Kidney epithelial cell (primary cell): ENCODE measurements around the gene COX6B1. TPM values are rescaled to one million over a fixed set of nuclear protein-coding genes. Genes with fewer than 3 reads are reported as not detected.
"Not testable (repeated sequence)": the region's sequence is repeated elsewhere in the genome, so short reads cannot be mapped to it uniquely, and the experiment has no call there.

Source experiments
- DNase-seq: peaks from one replicate; pipeline ENCODE4 v3.0.0-alpha.2; 2010; ENCODE audit warnings: low read depth
- H3K27me3 ChIP-seq: 2 replicates; pipeline ENCODE4 v1.6.0; 2011; ENCODE audit warnings: low read length; ENCODE audit not compliant: control insufficient read depth, insufficient read depth
- H3K36me3 ChIP-seq: 2 replicates; pipeline ENCODE4 v1.5.1; 2011; ENCODE audit warnings: low read length; ENCODE audit not compliant: control insufficient read depth, insufficient read depth
- H3K4me3 ChIP-seq: 2 replicates; pipeline ENCODE4 v1.5.1; 2011; ENCODE audit warnings: low read depth, mild to moderate bottlenecking, control low read depth, low read length
- total RNA-seq: library from RNA; depleted of rRNA; stranded (reverse); fragments of >200 nt; gene quantifications from 2 replicates; pipeline ENCODE4 v1.2.3, GENCODE V29; 2015
- TF ChIP-seq, protein P1 (sequence below): IDR thresholded peaks from 2 replicates; pipeline ENCODE4 v1.5.1; 2011; ENCODE audit warnings: mild to moderate bottlenecking, moderate library complexity, low read length, control low read depth, inconsistent platforms; ENCODE audit not compliant: insufficient read depth, poor library complexity, severe bottlenecking

The COX6B1 gene
- total RNA-seq, 1 donor from 2014 or later, result 569 TPM

GRCh38 chr19:35673121-35673804 lies 25.1 kb downstream of the COX6B1 start:
- peak; percentile 28 for DNase-seq
- H3K27me3 ChIP-seq, result peaks cover 19% of the 10 kb centered on the region
- H3K36me3 ChIP-seq, result no peaks in the 10 kb centered on the region
- peak overlapping the region; percentile 23 for H3K4me3 ChIP-seq
- TF ChIP-seq, protein P1, sequence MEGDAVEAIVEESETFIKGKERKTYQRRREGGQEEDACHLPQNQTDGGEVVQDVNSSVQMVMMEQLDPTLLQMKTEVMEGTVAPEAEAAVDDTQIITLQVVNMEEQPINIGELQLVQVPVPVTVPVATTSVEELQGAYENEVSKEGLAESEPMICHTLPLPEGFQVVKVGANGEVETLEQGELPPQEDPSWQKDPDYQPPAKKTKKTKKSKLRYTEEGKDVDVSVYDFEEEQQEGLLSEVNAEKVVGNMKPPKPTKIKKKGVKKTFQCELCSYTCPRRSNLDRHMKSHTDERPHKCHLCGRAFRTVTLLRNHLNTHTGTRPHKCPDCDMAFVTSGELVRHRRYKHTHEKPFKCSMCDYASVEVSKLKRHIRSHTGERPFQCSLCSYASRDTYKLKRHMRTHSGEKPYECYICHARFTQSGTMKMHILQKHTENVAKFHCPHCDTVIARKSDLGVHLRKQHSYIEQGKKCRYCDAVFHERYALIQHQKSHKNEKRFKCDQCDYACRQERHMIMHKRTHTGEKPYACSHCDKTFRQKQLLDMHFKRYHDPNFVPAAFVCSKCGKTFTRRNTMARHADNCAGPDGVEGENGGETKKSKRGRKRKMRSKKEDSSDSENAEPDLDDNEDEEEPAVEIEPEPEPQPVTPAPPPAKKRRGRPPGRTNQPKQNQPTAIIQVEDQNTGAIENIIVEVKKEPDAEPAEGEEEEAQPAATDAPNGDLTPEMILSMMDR, result no peak

DNA sequence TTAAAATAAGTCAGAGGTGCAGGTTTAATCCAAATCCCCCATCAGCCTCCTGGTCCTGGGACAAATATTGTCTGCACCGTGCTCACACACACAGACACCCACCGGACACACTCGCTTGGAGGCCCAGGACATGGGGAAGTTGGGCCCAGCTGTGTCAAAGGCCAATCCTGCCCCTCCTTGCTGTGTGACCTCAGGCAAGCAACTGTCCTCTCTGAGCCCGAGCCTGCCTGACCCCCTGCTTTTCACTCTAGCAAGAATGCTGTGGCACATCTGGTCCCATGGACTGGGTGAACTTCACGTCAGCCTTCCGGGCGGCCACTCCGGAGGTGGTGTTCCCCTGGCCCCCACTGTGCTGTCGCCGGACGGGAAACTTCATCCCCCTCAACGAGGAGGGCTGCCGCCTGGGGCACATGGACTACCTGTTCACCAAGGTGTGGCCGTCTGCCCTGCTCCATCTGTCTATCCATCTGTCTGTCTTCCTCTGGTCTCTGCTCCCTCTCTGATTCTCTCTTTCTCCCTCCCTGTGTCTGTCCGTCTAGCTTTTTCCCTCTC lies 27.5 kb downstream of the COX6B1 start:
- Histone ChIP-seq H3K4me3 (no peak overlapping the region), H3K27me3 (peaks cover 12% of the 10 kb centered on the region), H3K36me3 (no peaks in the 10 kb centered on the region)
- TF ChIP-seq, protein P1, result no peak
- DNase-seq, result no peak

DNA sequence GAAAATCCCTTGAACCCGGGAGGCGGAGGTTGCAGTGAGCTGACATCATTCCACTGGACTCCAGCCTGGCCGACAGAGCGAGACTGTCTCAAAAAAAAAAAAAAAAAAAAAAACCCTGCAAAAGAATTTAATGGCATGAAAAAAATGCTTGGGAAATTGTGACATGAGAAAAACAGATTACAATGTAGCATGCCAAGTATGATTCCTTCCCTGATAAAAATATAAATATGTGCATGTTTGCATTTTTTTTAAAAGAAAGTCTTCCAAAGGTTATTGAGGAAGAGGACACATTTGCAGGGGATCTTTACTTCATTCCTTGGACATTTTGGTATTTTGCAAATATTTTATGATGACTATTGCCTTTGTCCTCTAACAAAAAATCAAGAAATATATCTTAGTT lies 41.7 kb downstream of the COX6B1 start:
- no peaks in the 10 kb centered on the region for H3K27me3 ChIP-seq
- TF ChIP-seq, protein P1, result no peak
- no peaks in the 10 kb centered on the region for H3K36me3 ChIP-seq
- H3K4me3 ChIP-seq, result no peak overlapping the region
- DNase-seq, result no peak

GRCh38 chr19:35691106-35691505 lies 43.0 kb downstream of the COX6B1 start:
- DNase-seq, H3K4me3 ChIP-seq, H3K27me3 ChIP-seq, H3K36me3 ChIP-seq: not testable (repeated sequence)

DNA sequence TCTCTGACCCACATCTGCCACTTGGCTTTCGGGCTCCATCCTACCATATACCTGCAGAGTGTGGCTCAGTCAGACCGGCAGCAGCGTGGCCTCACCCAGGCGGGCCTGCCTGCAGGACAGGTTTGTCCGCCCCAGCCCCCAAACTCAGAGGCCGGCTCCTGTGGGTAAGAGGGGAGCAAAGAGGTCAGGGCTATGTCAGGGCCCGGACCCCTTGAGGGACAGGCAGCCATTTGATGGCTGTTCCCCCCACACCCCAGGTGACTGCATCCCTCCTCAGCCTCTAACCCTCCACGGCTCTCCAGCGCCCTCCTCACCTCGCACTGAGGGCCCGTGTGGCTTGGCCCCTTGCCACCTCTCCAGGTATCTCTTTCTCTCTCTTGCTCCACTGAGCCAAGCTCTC lies 43.9 kb downstream of the COX6B1 start:
- no peaks in the 10 kb centered on the region for H3K27me3 ChIP-seq
- DNase-seq, result no peak
- TF ChIP-seq, protein P1, result no peak
- H3K4me3 ChIP-seq, result no peak overlapping the region
- H3K36me3 ChIP-seq, result no peaks in the 10 kb centered on the region

- no peaks in the 10 kb centered on the region for H3K36me3 ChIP-seq
- H3K4me3 ChIP-seq, result no peak overlapping the region
- H3K27me3 ChIP-seq, result no peaks in the 10 kb centered on the region
- TF ChIP-seq, protein P1, result no peak
- DNase-seq, result no peak
Measured at GRCh38 chr19:35693422-35693821, 45.3 kb downstream of the COX6B1 start.
